ENCODE measurements around the gene PCDHGB6.
"Not testable (repeated sequence)": the region's sequence is repeated elsewhere in the genome, so short reads cannot be mapped to it uniquely, and the experiment has no call there.

PCDHGB6 gene

GRCh38 chr5:141407790-141408505 is at the start of gene PCDHGB6:
TSS of gene PCDHGB6 (plus strand) at chr5:141408021. CDS start at chr5:141408203, 182 bp downstream.
- FAIRE-seq: not testable (repeated sequence)

DNA sequence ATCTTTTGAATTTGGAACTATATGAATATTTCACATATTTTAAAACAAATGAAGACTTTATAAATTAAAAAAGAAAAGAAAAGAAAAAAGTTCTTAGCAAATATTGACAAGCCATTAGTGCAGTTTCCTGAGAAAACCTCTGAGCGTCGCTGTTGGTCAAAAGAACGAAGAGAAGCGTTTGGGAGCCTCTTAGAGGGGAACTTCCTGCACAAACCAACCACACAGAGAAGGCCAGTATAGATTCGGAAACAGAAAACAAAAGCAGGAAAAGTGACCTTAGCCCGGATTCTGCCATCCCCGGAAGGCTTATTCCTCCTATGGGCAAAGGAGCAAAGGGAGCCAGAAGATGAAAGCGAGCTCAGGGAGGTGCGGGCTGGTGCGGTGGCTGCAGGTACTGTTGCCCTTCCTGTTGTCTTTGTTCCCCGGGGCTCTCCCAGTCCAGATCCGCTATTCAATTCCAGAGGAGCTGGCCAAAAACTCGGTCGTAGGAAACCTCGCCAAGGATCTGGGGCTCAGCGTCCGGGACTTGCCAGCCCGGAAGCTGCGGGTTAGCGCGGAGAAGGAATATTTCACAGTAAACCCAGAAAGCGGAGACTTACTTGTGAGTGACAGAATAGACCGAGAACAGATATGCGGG is 47.9 kb upstream of the PCDHGB6 start, which contains the start of gene PCDHGB2:
PCDHGB2 (plus strand) TSS at position 205 of the 637 bp plus-strand sequence; CDS start at position 347, 142 bp downstream.
- FAIRE-seq: peak; percentile 97

DNA sequence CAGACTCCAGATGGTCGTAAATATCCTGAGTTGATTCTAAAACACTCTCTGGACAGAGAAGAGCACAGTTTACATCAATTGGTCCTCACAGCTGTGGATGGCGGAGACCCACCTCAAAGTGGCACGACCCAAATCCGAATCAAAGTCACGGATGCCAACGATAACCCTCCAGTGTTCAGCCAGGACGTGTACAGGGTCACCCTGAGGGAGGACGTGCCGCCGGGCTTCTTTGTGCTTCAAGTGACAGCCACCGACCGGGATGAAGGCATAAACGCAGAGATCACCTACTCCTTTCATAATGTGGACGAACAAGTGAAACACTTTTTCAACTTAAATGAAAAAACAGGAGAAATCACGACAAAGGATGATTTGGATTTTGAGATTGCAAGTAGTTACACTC is 47.1 kb upstream of the PCDHGB6 start:
- no peak for FAIRE-seq

GRCh38 chr5:141362719-141363118 is 45.1 kb upstream of the PCDHGB6 start:
- FAIRE-seq: no peak

DNA sequence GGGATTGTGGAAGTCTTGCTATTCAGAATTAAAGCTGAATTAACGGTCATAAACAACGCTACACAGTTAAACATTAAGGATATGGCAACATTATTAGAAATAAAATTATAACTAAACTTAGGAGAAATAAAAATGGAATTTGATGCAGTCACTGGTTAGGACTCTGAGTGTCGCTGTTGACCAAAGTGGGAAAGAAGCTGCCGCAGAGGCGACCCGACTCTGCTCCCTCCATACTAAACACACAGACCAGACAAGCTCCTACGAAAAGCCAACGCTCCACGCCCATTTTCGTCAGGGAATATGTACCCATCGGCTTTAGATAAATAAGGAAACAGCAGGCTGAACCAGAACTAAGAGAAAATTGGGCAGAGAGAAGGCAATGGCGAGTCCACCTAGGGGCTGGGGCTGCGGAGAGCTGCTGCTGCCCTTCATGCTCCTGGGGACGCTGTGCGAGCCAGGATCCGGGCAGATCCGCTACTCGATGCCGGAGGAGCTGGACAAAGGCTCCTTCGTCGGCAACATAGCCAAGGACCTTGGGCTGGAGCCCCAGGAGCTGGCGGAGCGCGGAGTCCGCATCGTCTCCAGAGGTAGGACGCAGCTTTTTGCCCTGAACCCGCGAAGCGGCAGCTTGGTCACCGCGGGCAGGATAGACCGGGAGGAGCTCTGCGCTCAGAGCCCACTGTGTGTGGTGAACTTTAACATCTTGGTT is 43.7 kb upstream of the PCDHGB6 start, which contains the start of gene PCDHGA5:
PCDHGA5 (plus strand) TSS at position 211 of the 709 bp plus-strand sequence; CDS start at position 380, 169 bp downstream.
- no peak for FAIRE-seq

DNA sequence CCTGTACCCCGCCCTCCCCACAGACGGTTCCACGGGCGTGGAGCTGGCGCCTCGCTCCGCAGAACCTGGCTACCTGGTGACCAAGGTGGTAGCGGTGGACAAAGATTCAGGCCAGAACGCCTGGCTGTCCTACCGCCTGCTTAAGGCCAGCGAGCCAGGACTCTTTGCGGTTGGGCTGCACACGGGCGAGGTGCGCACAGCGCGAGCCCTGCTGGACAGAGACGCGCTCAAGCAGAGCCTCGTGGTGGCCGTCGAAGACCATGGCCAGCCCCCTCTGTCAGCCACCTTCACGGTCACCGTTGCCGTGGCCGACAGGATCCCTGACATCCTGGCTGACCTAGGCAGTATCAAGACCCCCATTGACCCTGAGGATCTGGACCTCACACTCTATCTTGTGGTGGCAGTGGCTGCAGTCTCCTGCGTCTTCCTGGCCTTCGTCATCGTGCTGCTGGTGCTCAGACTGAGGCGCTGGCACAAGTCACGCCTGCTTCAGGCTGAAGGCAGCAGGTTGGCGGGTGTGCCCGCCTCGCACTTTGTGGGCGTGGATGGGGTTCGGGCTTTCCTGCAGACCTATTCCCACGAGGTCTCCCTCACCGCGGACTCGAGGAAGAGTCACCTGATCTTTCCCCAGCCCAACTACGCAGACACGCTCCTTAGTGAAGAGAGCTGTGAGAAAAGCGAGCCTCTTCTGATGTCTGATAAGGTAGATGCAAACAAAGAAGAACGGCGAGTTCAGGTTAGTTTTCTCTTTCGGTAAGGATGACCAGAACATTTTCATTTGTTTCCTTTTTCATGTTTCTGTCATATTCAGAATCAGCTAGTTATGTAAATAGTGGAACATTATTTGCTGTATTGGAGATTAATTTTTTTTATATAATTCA is 41.6 kb upstream of the PCDHGB6 start:
- no peak for FAIRE-seq

- no peak for FAIRE-seq
Measured at GRCh38 chr5:141369994-141370848, 37.6 kb upstream of the PCDHGB6 start, which contains the start of gene PCDHGB3. TSS of gene PCDHGB3 (plus strand) at chr5:141370242. CDS start at chr5:141370395, 153 bp downstream.

DNA sequence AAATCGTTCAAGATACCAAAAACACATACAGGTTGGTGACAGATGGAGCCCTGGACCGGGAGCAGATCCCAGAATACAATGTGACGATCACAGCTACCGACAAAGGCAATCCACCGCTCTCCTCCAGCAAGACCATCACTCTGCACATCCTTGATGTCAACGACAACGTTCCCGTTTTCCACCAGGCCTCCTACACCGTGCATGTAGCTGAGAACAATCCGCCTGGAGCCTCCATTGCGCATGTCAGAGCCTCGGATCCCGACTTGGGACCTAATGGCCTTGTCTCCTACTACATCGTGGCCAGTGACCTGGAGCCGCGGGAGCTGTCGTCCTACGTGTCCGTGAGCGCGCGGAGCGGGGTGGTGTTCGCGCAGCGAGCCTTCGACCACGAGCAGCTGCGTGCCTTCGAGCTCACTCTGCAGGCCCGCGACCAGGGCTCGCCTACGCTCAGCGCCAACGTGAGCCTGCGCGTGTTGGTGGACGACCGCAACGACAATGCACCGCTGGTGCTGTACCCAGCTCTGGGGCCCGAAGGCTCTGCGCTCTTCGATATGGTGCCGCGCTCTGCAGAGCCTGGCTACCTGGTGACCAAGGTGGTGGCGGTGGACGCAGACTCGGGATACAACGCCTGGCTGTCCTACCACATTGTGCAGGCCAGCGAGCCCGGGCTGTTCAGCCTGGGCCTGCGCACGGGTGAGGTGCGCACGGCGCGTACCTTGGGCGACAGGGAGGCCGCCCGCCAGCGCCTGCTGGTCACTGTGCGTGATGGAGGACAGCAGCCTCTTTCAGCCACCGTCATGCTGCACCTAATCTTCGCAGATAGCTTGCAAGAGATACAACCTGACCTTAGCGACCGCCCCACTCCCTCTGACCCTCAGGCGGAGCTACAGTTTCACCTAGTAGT is 36.0 kb upstream of the PCDHGB6 start:
- no peak for FAIRE-seq

GRCh38 chr5:141373673-141374317 is 34.0 kb upstream of the PCDHGB6 start, which contains the start of gene PCDHGA6:
TSS of gene PCDHGA6 (plus strand) at chr5:141373891. CDS start at chr5:141374084, 193 bp downstream.
- no peak for FAIRE-seq

GRCh38 chr5:141374627-141375026 is 33.2 kb upstream of the PCDHGB6 start:
- no peak for FAIRE-seq

GRCh38 chr5:141375444-141376155 is 32.2 kb upstream of the PCDHGB6 start:
- FAIRE-seq: not testable (repeated sequence)

DNA sequence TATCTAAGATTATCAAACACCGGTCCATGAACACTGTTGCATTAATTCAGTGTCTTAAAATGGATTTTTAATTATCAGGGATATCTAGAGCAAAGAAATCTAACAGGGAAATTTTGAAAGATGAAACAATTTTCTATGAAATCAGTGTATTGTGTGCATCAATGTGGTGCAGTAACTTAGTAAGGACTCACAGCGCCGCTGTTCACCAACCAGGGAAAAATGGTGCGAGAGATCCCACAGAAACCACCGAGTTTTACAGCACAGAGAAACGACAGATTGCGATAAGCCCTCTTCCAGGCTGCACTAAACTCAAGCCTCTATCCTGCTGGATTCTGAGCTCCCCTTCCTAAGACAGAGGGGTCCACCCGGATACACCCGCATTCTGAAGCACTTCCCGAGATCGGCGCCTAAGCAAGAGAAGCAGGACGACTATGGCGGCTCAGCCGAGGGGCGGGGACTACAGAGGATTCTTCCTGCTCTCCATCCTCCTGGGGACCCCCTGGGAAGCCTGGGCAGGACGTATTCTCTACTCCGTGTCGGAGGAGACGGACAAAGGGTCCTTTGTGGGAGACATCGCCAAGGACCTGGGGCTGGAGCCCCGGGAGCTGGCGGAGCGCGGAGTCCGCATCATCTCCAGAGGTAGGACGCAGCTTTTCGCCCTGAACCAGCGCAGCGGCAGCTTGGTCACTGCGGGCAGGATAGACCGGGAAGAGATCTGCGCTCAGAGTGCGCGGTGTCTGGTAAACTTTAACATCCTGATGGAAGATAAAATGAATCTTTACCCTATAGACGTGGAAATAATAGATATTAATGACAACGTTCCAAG is 25.1 kb upstream of the PCDHGB6 start, which contains the start of gene PCDHGA7:
PCDHGA7 (plus strand) TSS at position 274 of the 826 bp plus-strand sequence; CDS start at position 432, 158 bp downstream.
- no peak for FAIRE-seq

DNA sequence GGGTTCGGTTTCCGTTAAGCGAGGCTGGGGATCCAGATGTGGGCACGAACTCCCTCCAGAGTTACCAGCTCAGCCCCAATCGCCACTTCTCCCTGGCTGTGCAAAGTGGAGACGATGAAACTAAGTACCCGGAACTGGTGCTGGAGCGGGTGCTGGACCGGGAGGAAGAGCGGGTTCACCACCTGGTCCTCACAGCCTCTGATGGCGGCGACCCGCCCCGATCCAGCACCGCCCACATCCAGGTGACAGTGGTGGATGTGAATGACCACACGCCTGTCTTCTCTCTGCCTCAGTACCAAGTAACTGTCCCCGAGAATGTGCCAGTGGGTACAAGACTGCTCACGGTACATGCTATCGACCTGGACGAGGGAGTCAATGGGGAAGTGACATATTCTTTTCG is 24.5 kb upstream of the PCDHGB6 start:
- FAIRE-seq: no peak

DNA sequence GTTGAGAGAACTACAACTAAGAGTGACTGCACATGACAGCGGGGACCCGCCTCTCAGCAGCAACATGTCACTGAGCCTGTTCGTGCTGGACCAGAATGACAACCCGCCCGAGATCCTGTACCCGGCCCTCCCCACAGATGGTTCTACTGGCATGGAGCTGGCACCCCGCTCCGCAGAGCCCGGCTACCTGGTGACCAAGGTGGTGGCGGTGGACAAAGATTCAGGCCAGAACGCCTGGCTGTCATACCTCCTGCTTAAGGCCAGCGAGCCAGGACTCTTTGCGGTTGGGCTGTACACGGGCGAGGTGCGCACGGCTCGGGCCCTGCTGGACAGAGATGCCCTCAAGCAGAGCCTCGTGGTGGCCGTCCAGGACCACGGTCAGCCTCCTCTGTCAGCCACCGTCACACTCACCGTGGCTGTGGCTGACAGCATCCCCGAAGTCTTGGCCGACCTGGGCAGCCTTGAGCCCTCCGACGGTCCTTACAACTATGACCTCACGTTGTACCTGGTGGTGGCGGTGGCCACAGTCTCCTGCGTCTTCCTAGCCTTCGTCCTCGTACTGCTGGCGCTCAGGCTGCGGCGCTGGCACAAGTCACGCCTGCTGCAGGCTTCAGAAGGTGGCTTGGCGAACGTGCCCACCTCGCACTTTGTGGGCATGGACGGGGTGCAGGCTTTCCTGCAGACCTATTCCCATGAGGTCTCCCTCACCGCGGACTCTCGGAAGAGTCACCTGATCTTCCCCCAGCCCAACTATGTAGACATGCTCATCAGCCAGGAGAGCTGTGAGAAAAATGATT is 23.2 kb upstream of the PCDHGB6 start:
- FAIRE-seq: no peak

GRCh38 chr5:141387557-141388311 is 20.1 kb upstream of the PCDHGB6 start, which contains the start of gene PCDHGB4:
TSS of gene PCDHGB4 (plus strand) at chr5:141387698. CDS start at chr5:141387885, 187 bp downstream.
- not testable (repeated sequence) for FAIRE-seq

- FAIRE-seq: no peak
Measured at GRCh38 chr5:141388661-141389060, 19.2 kb upstream of the PCDHGB6 start.

Measured in A204.1 (cell line).